Left cardiac atrium (tissue), 4 donors: Measurements from ENCODE around the gene JPH4. TPM values are rescaled to one million over a fixed set of nuclear protein-coding genes. Genes with fewer than 3 reads are reported as not detected.
"Not testable (repeated sequence)": the region's sequence is repeated elsewhere in the genome, so short reads cannot be mapped to it uniquely, and the experiment has no call there.

Source experiments
- ATAC-seq, 2 donors: fragments of 200-7000 bp; cut with Tn5 transposase; one replicate each; pipeline ENCODE4 v1.9.1; 2020; ENCODE audit warnings: mild to moderate bottlenecking in 2 of 2, moderate library complexity in 2 of 2
- DNase-seq: peaks from one replicate; pipeline ENCODE4 v3.0.0-alpha.2; 2020
- intact Hi-C, 2 donors: fragments of 100-400 bp; cut with DNase I; formaldehyde crosslinking; loops; one replicate each; pipeline versions ENCODE4 v1.14.1 to v1.15.1; 2022 to 2023
- total RNA-seq, 2 donors: library from RNA; stranded (reverse); fragmentation: NEBNext Ultra II Directional; extraction: Animal tissue kit (Norgen Biotek cat#: 25700); gene quantifications; one replicate each; pipeline ENCODE4 v1.2.1, GENCODE V29; 2021
- donor health status: DM: no; HTN: yes; CAD: no.
- donor health status: DM: no; HTN: yes; CAD: no; lungs with severe emphysema.
- donor health status: DM: yes; HTN: yes; CAD: no.
- donor health status: Dilated cardiomyopathy.

The JPH4 gene
- total RNA-seq, 2 donors from 2014 or later: 0.24 to 0.68 TPM

DNA sequence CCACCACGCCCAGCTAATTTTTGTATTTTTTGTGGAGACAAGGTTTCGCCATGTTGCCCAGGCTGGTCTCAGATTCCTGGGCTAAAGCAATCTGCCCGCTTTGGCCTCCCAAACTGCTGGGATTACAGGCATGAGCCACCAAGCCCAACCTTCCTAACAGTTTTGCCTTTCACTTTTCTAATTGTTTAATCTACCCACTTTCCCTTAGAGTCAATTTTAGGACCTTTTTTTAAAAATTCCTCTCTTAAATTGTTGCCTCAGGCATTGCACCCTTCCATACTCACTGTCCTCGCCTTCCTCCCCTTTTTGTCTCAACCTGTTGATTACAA is 38.5 kb downstream of the JPH4 start:
- DNase-seq: no peak
- intact Hi-C loops: no loop called here
- no peak for ATAC-seq

DNA sequence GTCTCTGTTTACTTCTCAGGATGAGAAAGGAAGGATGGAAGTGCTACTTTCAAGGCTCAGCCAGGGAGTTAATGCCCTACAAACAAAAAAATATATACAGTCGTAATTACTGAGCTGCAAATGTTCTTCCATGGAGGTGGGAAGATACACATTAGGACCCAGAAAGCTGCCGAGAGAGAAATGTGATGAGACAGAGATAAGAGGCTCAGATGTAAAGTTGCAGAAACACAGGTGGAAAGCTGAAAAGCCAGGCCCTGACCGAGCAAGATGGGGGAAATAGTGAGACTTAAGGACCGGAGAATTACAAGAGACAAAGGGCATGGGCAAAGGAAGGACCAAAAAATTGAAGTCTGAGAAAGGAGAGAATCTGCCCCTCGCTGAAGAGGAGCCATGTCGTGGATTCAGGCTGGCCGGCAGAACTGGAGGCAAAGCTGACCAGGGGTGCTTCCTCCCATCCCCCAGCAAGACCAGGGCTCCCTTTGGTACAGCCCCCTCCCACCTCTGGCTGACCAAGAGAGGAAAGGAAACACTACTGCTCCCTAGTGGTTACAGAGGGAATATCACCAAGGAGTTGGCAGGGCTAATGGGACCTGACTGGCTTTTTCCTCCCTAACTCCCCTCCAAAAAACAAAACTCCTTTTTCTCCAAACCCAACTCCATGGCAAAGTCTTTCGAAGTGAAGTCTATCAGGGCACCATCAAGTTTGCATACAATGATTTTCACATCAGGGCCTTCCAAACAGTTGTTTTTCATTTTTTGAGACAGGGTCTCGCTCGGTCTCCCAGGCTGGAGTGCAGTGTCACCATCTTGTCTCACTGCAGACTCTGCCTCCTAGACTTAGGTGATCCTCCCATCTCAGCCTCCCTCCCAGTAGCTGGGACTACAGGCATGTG is 39.1 kb downstream of the JPH4 start:
- intact Hi-C loops: no loop called here
- no peak for DNase-seq
- ATAC-seq: peak; percentile 58 to 71

DNA sequence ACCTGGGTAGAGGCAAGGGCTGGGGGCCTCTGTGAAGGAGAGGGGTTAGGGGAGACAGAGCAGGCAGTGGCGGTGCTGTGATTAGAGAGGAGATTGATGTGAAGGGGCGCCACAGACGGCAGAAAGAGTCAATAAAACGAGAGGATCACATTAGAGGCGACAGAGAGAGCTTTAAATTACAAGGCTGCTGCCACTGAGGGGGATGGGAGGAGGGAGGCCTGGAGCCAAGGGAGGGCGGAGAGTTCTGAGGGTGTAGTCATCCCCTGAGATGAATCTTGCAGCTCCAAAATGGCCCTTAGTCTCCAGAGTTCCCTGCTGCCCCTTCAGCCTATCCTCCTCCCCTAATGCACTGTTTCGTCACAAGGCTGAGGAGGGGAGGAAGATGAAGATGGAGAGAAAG is 39.8 kb downstream of the JPH4 start:
- DNase-seq (no peak), ATAC-seq (peak; percentile 72 to 75)
- intact Hi-C loops: no loop called here

DNA sequence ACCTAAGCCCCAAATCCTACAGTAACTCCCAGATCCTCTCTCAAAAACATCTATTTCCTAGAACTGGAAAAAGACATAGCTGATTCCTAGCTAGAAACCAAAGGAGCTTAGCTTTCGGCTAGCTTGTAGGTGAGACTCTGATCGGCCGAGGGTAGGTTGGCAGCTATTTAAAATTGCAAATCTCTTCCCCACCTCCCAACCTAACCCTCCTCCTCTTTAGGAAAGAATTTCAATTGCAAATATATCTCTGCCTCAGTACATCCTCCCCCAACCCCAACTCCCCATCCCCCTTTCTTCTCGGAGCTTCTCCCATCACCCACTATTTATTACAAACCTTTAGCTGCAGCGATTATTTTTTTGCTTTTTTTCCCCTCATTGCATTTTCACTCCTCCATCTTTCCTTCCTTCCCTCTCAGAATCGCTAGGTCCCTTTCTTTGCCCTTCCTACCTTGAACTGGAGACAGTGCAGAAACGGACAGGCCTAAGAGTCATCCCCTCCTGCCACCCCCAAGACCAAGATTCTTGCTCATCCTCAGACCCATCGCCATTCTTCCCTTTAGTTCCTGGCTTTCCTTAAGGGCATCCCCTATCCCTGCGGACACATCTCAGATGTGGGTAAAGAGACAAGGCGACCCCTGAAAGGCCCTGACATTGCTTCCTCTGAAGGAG is 40.4 kb downstream of the JPH4 start:
- ATAC-seq (no peak), DNase-seq (no peak)
- intact Hi-C loops: no loop called here

DNA sequence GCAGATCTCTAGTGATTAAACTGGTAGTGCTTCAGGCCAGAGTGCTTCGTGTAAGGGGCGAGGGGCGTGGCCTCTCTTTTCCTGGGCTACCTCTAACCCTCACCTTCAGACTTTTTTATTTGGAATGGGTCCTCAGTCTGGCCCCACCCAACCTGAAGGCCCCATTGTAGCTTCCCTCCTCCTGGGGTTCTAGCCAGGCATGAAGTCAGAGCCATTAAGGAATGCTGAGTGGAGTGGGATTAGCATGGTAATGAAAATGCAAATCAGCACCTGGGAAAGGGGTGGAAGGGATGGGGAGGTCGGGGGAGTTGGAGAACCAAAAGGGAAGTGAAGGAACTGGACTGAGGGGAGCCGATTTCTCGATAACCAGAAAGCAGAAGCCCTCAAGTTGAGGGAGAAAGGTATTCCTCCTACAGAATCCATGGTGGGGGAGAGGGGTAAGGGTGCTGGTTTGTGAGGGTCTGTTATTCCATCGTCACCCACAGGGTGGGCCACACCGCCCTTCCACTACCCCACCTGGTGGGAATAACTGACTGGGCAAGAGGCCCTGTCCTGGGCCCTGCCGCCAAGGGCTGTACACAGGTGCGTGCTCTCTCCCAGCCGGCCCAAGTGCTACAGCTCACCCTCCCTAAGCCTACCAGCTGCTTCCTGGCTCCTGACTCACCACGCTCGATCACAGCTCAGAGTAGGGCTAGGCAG is 41.1 kb downstream of the JPH4 start:
- ATAC-seq: no peak
- intact Hi-C loops: no loop called here
- no peak for DNase-seq

DNA sequence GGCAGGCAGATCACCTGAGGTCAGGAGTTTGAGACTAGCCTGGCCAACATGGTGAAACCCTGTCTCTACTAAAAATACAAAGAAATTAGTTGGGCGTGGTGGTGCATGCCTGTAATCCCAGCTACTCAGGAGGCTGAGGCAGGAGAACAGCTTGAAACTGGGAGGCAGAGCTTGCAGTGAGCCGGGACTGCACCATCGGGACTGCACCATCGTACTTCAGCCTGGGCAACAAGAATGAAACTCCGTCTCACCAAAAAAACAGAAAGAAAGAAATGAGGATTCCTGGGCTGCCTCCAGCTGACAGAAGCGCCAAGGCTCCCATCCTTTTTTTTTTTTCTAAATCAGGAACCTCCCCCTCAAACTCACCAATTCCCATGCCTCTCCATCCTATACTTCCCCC is 41.7 kb downstream of the JPH4 start:
- intact Hi-C loops, DNase-seq, ATAC-seq: not testable (repeated sequence)

DNA sequence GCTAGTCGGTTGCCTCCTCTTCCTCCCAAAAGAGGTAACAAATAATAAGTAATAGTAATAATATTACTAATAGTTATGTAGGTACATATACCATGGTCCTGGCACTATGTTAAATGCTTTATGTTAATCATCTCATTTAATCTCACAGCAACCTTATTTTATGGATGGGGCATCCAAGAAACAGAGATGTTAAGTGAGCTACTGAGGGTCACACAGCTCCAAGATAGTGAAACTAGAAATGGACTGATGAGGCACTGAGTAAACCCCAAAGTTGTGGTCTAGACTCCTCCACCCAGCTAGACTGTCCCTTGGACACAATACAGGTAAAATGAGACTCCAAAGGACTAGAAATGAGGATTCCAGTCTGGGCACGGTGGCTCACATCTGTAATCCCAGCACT is 42.1 kb downstream of the JPH4 start:
- ATAC-seq (no peak), DNase-seq (no peak)
- intact Hi-C loops: no loop called here

DNA sequence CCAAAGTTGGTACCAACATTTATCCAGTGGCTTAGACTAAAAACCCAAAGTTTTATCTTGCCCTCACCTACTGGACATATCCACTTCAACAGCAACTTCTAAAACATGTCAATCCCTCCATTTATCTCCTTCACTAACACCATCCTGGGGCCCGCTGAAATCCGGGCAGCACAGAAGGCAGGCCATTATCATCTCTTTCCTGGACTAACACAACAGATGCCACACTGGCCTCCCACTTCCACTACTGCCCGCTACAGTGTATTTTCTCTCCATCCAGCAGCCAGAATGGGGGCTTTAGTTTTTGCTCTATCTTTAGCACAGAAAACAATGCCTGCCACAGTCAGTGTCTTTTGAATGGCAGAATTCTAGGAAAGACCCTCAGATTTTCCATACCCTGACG is 42.6 kb downstream of the JPH4 start:
- DNase-seq (no peak), ATAC-seq (no peak)
- intact Hi-C loops: no loop called here

DNA sequence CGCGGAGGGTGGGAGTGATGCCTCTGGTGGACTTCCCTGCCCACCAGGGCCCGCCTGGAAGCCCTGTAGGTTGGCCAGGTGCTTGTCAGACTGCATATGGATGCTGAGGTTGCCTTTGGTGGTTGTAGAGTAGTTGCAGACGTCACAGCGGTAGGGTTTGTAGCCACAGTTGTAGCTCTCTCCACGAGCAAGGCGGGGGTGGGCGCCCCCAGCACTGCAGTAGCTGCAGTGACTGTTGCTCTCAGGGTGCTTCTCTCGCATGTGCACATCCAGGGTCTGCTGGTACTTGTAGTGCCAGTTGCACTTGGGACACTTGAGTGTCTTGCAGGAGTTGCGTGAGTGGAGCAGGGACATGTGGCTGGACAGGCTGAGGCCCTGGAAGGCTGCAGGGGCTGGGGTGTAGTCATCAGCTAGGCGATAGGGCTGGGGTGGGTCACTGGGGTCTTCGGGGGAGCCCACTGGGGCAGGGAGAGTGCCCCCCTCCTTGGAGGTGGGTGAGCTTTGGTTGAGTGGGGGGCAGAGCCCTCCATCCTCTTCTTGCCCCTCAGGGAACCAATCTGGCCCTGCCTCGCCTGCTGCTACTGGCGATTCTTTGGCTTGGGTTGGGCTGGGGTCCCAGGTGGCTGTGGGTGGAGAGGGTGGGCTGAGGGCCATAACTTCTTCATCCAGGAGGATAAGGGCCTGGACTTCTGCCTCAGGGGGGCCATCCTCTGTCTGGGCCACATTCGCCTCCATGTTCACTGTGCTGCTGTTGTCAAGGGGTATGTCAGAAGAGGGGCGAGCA is 44.7 kb downstream of the JPH4 start:
- no peak for ATAC-seq
- DNase-seq: no peak
- intact Hi-C loops: no loop called here

DNA sequence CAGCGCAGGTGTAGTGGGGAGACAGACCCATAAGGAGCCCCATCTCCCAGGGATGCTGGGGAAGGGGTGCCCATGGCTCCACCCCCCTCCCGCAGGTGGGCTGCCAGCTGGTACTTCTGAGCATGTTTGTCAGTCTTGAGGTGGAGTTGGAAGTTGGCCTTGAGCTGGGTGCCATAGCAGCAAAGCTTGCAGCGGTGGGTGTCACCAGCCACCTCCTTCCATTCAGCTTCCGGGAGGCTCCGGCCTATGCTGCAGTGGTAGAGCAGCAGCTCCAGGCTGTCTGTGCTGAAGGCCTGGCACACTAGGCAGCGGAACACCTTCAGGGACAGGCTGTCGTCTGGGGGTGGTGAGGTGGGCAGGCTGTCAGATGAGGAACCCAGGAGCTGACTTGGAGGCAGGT is 45.9 kb downstream of the JPH4 start:
- intact Hi-C loops: no loop called here
- ATAC-seq (no peak), DNase-seq (no peak)

DNA sequence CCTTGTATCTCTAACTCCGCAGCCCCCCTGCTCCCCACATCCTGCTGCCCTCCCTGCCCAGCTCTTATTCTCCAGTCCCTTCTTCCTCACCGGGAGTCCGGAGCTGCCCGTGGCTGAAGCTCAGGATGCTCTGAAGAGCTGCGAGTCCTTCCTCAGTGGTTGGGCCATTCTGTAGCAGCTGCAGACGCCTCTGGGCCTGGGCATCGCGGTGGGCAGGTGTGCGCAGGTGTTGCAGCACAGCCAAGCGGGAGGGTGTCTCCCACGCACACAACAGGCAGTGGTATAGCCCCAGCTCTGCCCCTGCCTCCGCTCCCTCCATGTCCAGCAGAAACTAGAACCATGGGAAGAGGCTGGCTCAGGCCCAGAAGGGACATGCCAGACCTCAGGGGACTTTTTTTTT is 47.2 kb downstream of the JPH4 start:
- intact Hi-C loops: no loop called here
- DNase-seq (no peak), ATAC-seq (no peak)

DNA sequence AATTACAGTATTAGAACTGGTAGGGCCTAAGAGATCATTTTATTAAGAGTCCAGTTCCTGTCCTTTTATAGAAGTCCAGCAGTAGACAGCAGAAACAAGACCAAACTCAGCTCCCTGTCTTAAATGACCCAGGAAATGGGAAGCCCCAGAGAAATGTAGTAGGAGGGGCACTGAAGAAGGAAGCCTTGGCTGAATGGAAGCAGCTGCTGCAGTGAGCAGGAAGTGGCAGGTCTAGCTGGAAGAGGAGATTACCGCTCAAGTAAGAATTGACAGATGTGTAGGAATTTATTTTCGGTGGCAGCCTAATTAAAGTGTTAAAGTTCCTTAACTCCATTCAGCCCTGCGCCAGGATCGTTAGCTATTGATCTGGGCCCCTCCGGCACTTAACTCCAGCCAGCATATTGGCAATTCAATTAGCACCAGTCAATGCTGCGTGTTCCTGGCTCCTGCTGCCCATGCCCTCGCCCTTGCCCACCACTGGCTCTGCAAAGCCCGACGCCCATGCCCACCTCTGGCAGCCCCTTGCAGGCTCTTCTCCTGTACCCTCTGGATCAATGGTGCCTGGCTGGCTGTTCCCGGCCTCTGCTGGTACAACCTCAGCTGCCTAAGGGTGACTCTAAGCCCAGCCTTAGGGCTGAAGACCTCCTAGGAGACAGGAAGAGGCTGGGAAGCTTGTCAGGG is 48.1 kb downstream of the JPH4 start:
- intact Hi-C loops: no loop called here
- no peak for DNase-seq
- ATAC-seq: no peak

DNA sequence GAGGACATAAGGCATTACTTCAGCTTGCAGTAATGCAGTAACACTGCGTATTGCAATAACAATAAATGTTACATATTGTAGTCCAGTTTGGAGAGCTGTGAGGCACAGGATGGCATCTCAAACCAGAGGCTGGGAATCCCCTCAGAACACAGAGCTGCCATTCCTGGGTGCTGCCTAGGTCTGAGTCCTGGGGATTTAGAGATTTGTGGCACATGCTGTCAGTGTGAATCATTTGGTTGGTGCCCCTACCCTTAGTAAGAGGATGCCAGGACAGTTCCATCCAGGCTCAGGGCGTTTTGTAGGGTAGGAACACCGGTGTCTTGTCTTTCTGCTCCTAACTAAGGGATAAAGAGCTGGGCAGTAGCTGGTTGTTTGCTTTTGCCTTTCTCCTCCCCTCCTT is 49.6 kb downstream of the JPH4 start:
- DNase-seq (no peak), ATAC-seq (no peak)
- intact Hi-C loops: loop anchor here in 1 of 2 donors (5.0 kb wide), 1 partner anchor 37 kb away; no protein-coding TSS in a partner anchor

DNA sequence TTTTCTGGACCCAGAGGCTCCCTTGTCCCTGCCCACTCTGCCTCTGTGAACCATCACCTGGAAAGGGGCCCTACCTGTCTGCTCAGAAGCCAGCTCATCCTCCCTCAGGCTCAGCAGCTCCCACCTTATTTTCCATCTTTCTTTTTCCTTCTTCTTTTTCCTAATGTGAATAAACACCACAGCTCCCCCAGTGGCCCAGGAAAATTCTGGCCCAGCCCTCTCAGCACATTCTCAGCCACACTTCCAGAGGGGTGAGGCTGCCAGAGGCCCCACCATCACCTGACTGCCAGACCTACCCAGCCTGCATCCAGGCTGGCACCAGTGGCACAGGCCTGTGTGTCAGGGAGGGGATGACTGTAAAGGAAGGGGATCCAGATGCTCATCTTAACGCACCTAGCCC is 50.0 kb downstream of the JPH4 start:
- intact Hi-C loops: loop anchor here in 1 of 2 donors (5.0 kb wide), 1 partner anchor 36 kb away; no protein-coding TSS in a partner anchor
- no peak for DNase-seq
- ATAC-seq: no peak

DNA sequence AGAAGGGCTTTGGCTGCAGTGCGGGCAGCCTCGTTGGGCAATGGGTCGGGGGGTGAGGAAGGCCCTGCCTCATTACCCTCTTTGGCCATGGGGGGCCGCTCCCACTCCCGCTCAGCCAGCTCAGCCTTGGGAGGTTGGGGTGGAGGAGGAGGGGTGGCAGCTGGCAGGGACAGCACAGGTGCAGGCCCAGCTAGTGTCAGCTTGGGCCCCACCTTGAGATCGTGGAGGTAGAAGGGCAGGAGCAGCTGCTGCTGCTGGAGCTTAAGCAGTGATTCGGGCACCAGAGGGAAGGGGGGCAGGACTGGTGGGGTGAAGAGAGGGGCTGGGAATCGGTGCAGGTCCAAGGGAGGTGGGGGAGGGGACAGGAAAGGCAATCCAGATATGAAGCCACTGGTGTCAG is 53.0 kb downstream of the JPH4 start:
- ATAC-seq (no peak), DNase-seq (no peak)
- intact Hi-C loops: loop anchor here in 1 of 2 donors (5.0 kb wide), 1 partner anchor 33 kb away; no protein-coding TSS in a partner anchor

DNA sequence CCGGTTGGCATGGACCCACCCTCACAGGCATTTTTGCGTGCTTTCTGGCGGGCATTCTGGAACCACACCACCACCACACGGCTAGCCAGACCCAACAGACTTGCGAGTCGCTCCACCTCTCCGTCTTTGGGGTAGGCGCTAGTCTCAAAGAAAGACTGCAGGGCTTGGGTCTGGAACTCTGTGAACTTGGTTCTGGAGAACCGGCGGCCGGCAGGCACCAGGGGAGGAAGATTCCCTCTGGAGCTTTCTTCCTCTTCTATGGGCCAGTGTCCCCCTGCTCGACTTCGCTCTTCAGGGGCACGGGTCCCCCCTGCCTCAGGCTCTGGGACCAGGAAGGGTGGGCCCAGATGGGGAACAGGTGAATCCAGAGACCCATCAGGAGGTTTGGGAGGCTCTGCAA is 53.6 kb downstream of the JPH4 start:
- no peak for ATAC-seq
- intact Hi-C loops: loop anchor here in 1 of 2 donors (5.0 kb wide), 1 partner anchor 33 kb away; no protein-coding TSS in a partner anchor
- DNase-seq: no peak

DNA sequence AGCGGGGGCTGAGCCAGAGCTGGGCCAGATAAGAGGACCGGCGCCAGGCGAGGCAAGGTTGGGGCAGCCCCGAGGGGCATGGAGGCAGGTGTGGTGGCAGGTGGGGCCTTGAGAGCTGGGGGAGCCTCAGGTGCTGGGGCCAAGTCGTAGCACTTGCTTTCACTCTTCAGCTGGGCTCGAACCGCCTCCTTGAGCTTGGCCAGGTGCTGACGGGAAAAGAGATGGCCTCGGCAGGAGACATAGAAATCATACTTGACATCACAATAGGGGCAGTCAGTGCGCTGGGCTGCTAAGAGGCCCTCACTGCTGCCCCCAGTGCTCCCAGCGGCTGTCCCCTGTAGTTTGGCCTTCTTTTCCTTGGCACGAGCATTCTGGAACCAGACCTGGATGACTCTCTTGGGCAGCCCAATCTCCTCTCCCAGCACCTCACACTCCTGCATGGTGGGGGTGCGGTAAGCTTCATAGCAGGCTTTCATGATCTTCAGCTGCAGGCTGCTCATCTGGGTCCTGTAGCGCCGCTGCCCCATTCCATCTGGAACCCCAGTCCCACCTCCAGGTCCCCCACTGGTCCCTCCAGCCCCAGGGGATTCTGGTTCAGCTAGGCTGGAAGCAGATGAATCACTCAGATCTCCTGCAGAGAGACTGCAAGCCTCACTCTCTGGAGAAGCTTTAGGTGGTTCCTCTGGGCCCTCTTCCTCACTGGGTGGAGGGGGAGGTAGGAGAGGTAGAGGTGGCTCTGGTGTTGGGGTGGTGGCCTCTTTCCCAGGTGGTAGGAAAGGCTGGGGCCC is 55.2 kb downstream of the JPH4 start:
- intact Hi-C loops: no loop called here
- ATAC-seq: no peak
- DNase-seq: no peak

DNA sequence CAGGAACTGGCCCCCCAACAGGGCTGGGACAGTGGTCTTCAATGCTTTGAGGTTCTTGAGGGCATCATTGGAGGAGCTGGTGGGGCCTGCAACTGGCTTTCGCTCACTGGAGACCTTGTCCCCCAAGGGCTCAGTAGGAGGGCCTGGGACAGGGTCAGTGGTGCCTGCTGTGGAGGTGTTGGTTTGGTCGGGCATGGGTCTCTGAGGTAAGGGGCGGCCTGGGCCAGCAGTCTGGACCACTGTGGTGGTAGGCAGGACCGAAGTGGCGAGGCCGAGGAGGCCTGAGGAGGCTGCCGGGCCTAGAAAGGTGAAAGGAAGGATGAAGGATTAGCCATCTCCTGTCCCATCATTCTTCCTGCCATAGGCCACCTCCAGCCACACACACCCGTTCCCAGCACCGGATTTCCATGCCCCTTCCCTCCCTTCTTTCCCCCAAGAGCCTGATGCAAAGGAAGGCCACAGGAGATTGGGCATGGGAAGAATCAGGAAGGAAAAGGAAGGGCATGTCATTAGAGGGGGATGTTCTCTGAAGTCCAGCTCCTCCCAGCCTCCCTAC is 55.9 kb downstream of the JPH4 start:
- ATAC-seq (no peak), DNase-seq (no peak)
- intact Hi-C loops: no loop called here
